ENCODE results near the gene CDH16. TPM values are rescaled to one million over a fixed set of nuclear protein-coding genes. Genes with fewer than 3 reads are reported as not detected.
A peak's percentile ranks its signal among the peaks of the same experiment; 100 is the strongest.

CDH16 gene
- total and polyA plus RNA-seq, 2 of the 13 experiments (the other 11 are each of a cell fraction or from before 2014, with no cell fraction given), result 2.7 to 3.9 TPM

- TF ChIP-seq ZNF552 (CRISPR knock-in tag; IDR thresholded peaks at IDR 0.05; ENCODE audit: borderline replicate concordance), result peak; percentile 96
- no peak for TF ChIP-seq HDAC6 (IDR thresholded peaks at IDR 0.05; ENCODE audit: low read depth, low read length)
- no peak; the same call in 1 of the 2 replicates for TF ChIP-seq ZBTB21 (CRISPR knock-in tag; IDR thresholded peaks at IDR 0.05)
- no peak for TF ChIP-seq SKI (IDR thresholded peaks at IDR 0.05; ENCODE audit: partially characterized antibody)
- TF ChIP-seq PHB2 (IDR thresholded peaks at IDR 0.05; ENCODE audit: partially characterized antibody), result no peak
- TF ChIP-seq CREBL2 (CRISPR knock-in tag; IDR thresholded peaks at IDR 0.05; ENCODE audit: borderline replicate concordance), result peak; percentile 96; the same call in 1 of the 2 replicates
- peak; percentile 95 for TF ChIP-seq NFIB (CRISPR knock-in tag; IDR thresholded peaks at IDR 0.05; ENCODE audit: borderline replicate concordance)
- peak; percentile 94 for TF ChIP-seq ZBTB7A (CRISPR knock-in tag; IDR thresholded peaks at IDR 0.05)
- TF ChIP-seq CHCHD3 (CRISPR knock-in tag; IDR thresholded peaks at IDR 0.05), result peak; percentile 88; the same call in 1 of the 2 replicates
- peak; percentile 59; the same call in 1 of the 2 replicates for TF ChIP-seq PITX1 (CRISPR knock-in tag; IDR thresholded peaks at IDR 0.05)
- TF ChIP-seq ZNF44 (CRISPR knock-in tag; IDR thresholded peaks at IDR 0.05), result no peak; the same call in none of the 2 replicates
- no peak for TF ChIP-seq EHMT2 (IDR thresholded peaks at IDR 0.05; ENCODE audit: borderline replicate concordance, low read depth, low read length)
- peak; percentile 95; the same call in 1 of the 2 replicates for TF ChIP-seq ZNF30 (CRISPR knock-in tag; IDR thresholded peaks at IDR 0.05)
- TF ChIP-seq TFAP4 (IDR thresholded peaks at IDR 0.05; ENCODE audit: borderline replicate concordance, low read depth), result peak; percentile 95
- TF ChIP-seq CREB1 (IDR thresholded peaks at IDR 0.05), result peak; percentile 42; the same call in 1 of the 2 replicates
- TF ChIP-seq CREB1 (CRISPR knock-in tag; IDR thresholded peaks at IDR 0.05), result no peak
- peak; percentile 73 for TF ChIP-seq SP5 (CRISPR knock-in tag; IDR thresholded peaks at IDR 0.05; ENCODE audit: borderline replicate concordance, low read depth)
- TF ChIP-seq ZNF501 (CRISPR knock-in tag; IDR thresholded peaks at IDR 0.05), result peak; percentile 93
- TF ChIP-seq ZNF33A (CRISPR knock-in tag; IDR thresholded peaks at IDR 0.05; ENCODE audit: borderline replicate concordance), result no peak
- TF ChIP-seq SMYD3 (CRISPR knock-in tag; IDR thresholded peaks at IDR 0.05), result no peak
- TF ChIP-seq ZNF891 (CRISPR knock-in tag; IDR thresholded peaks at IDR 0.05), result peak; percentile 88
- TF ChIP-seq SP140L (CRISPR knock-in tag; IDR thresholded peaks at IDR 0.05; ENCODE audit: borderline replicate concordance), result peak; percentile 27; the same call in 1 of the 2 replicates
- TF ChIP-seq ZNF232 (CRISPR knock-in tag; IDR thresholded peaks at IDR 0.05; ENCODE audit: borderline replicate concordance), result peak; percentile 88
- TF ChIP-seq ZNF597 (CRISPR knock-in tag; IDR thresholded peaks at IDR 0.05), result no peak
- TF ChIP-seq ZNF629 (CRISPR knock-in tag; conservative IDR thresholded peaks at IDR 0.05), result peak; percentile 22
- peak; percentile 86 for TF ChIP-seq TBX2 (CRISPR knock-in tag; IDR thresholded peaks at IDR 0.05; ENCODE audit: borderline replicate concordance)
- no peak for TF ChIP-seq PRDM4 (CRISPR knock-in tag; IDR thresholded peaks at IDR 0.05; ENCODE audit: borderline replicate concordance)
These were observed 38.2 kb downstream of the CDH16 start, which contains the start of gene PDP2 (continued) for GRCh38 chr16:66880288-66881013.

Data from HepG2 (cell line).